Natural killer cell treated with Interleukin-12 subunit alpha and Interleukin-12 subunit beta and Interleukin-15 and Interleukin-18, amount 100 ng/mL, for 72 hours (primary cell): ENCODE measurements around the gene GIT1. TPM values are rescaled to one million over a fixed set of nuclear protein-coding genes. Genes with fewer than 3 reads are reported as not detected.
A peak's percentile ranks its signal among the peaks of the same experiment; 100 is the strongest.

ENCODE experiments used
- ATAC-seq, 2 donors: fragments of 150-1000 bp; cut with Tn5 transposase in 1 of 2; sonication (Bioruptor Pico), chemical (Tn5 transposase) in 1 of 2; 2 replicates each; pipeline ENCODE4 v1.10.0; 2021
- DNase-seq: peaks from one replicate; pipeline ENCODE4 v3.0.0; 2022; ENCODE audit warnings: low spot score
- H3K27ac Mint-ChIP-seq, 2 donors: 1 replicate in 1 of 2; 2 replicates in 1 of 2; pipeline ENCODE4 v1.8.0; 2022; ENCODE audit warnings: mixed read lengths in 2 of 2, mild to moderate bottlenecking in 1 of 2, moderate library complexity in 1 of 2
- H3K27me3 Mint-ChIP-seq, 2 donors: 1 replicate in 1 of 2; 2 replicates in 1 of 2; pipeline ENCODE4 v1.8.0; 2022; ENCODE audit warnings: mixed read lengths in 2 of 2
- H3K36me3 Mint-ChIP-seq: one replicate; pipeline ENCODE4 v1.8.0; 2022; ENCODE audit warnings: mixed read lengths
- H3K4me1 Mint-ChIP-seq, 2 donors: 1 replicate in 1 of 2; 2 replicates in 1 of 2; pipeline ENCODE4 v1.8.0; 2022; ENCODE audit warnings: low read depth in 2 of 2, mixed read lengths in 2 of 2, mild to moderate bottlenecking in 1 of 2
- H3K4me3 Mint-ChIP-seq: one replicate; pipeline ENCODE4 v1.8.0; 2022; ENCODE audit warnings: mixed read lengths
- H3K9me3 Mint-ChIP-seq: 2 replicates; pipeline ENCODE4 v1.8.0; 2022; ENCODE audit warnings: mixed read lengths
- total RNA-seq, 2 donors: library from RNA; stranded (reverse); gene quantifications; one replicate each; pipeline ENCODE4 v1.2.3, GENCODE V29; 2022

Gene GIT1
- total RNA-seq, 2 donors from 2014 or later, result 40.8 to 111 TPM

GRCh38 chr17:29549177-29549923 lies 40.1 kb downstream of the GIT1 start:
- Mint-ChIP-seq H3K36me3 (no peaks in the 10 kb centered on the region), H3K27ac (no peak overlapping the region), H3K4me1 (peaks cover 7 to 22% of the 10 kb centered on the region in 2 donors), H3K27me3 (no peaks in the 10 kb centered on the region), H3K9me3 (no peaks in the 10 kb centered on the region), H3K4me3 (peak overlapping the region; percentile 27)
- DNase-seq, result no peak
- ATAC-seq, result peak in 1 of 2 donors; percentile 80

GRCh38 chr17:29546830-29547229 lies 42.6 kb downstream of the GIT1 start:
- H3K4me1 Mint-ChIP-seq, result peaks cover 7 to 22% of the 10 kb centered on the region in 2 donors
- H3K4me3 Mint-ChIP-seq, result no peak overlapping the region
- DNase-seq (no peak), ATAC-seq (no peak)
- no peak overlapping the region for H3K27ac Mint-ChIP-seq
- no peaks in the 10 kb centered on the region for H3K27me3 Mint-ChIP-seq
- H3K36me3 Mint-ChIP-seq, result no peaks in the 10 kb centered on the region
- no peaks in the 10 kb centered on the region for H3K9me3 Mint-ChIP-seq

GRCh38 chr17:29546085-29546484 lies 43.4 kb downstream of the GIT1 start:
- no peak overlapping the region for H3K4me3 Mint-ChIP-seq
- H3K36me3 Mint-ChIP-seq, result no peaks in the 10 kb centered on the region
- ATAC-seq (no peak), DNase-seq (no peak)
- H3K9me3 Mint-ChIP-seq, result no peaks in the 10 kb centered on the region
- no peaks in the 10 kb centered on the region for H3K27me3 Mint-ChIP-seq
- no peak overlapping the region for H3K27ac Mint-ChIP-seq
- peaks cover 7 to 22% of the 10 kb centered on the region in 2 donors for H3K4me1 Mint-ChIP-seq

- no peak overlapping the region for H3K27ac Mint-ChIP-seq
- peaks cover 1 to 8% of the 10 kb centered on the region in 2 donors for H3K4me1 Mint-ChIP-seq
- no peaks in the 10 kb centered on the region for H3K27me3 Mint-ChIP-seq
- no peaks in the 10 kb centered on the region for H3K9me3 Mint-ChIP-seq
- DNase-seq (no peak), ATAC-seq (no peak)
- H3K36me3 Mint-ChIP-seq, result no peaks in the 10 kb centered on the region
- H3K4me3 Mint-ChIP-seq, result no peak overlapping the region
Observed at GRCh38 chr17:29544066-29544465, 45.4 kb downstream of the GIT1 start.

GRCh38 chr17:29533976-29534375 lies 55.5 kb downstream of the GIT1 start:
- H3K4me3 Mint-ChIP-seq, result no peak overlapping the region
- H3K9me3 Mint-ChIP-seq, result no peaks in the 10 kb centered on the region
- no peak for DNase-seq
- H3K4me1 Mint-ChIP-seq, result peaks cover 0 to 3% of the 10 kb centered on the region in 2 donors
- no peak overlapping the region for H3K27ac Mint-ChIP-seq
- H3K36me3 Mint-ChIP-seq, result peaks cover 26% of the 10 kb centered on the region
- no peaks in the 10 kb centered on the region for H3K27me3 Mint-ChIP-seq
- ATAC-seq, result no peak

GRCh38 chr17:29526322-29526721 lies 63.1 kb downstream of the GIT1 start:
- no peaks in the 10 kb centered on the region for H3K9me3 Mint-ChIP-seq
- no peaks in the 10 kb centered on the region for H3K4me1 Mint-ChIP-seq
- no peak overlapping the region for H3K27ac Mint-ChIP-seq
- ATAC-seq (no peak), DNase-seq (no peak)
- H3K36me3 Mint-ChIP-seq, result peaks cover 9% of the 10 kb centered on the region
- no peaks in the 10 kb centered on the region for H3K27me3 Mint-ChIP-seq
- no peak overlapping the region for H3K4me3 Mint-ChIP-seq

GRCh38 chr17:29524692-29525091 lies 64.8 kb downstream of the GIT1 start:
- DNase-seq, result no peak
- Mint-ChIP-seq H3K27me3 (no peaks in the 10 kb centered on the region), H3K27ac (no peak overlapping the region), H3K4me1 (no peaks in the 10 kb centered on the region), H3K9me3 (no peaks in the 10 kb centered on the region), H3K4me3 (no peak overlapping the region), H3K36me3 (peaks cover 4% of the 10 kb centered on the region)
- no peak for ATAC-seq

Other genes with a start within 250 kb of the GIT1 start
- 10 to 100 TPM; 64.0 to 81.6 TPM for gene TAOK1, start 199.3 kb downstream of the GIT1 start, total RNA-seq
- gene ABHD15, start 22.6 kb downstream of the GIT1 start, total RNA-seq, result 10 to 100 TPM; 12.6 to 20.3 TPM
- gene TP53I13, start 20.9 kb downstream of the GIT1 start, total RNA-seq, result 10 to 100 TPM; 61.6 to 95.5 TPM
- 10 to 100 TPM in 1 of 2 donors, 1 to 10 TPM in 1; 4.4 to 32.5 TPM for gene ANKRD13B, start 3.5 kb upstream of the GIT1 start, total RNA-seq
- gene CORO6, start 33.3 kb upstream of the GIT1 start, total RNA-seq, result 10 to 100 TPM in 1 of 2 donors, 1 to 10 TPM in 1; 2.1 to 10.2 TPM